HG03354 (cell line): Measurements from ENCODE around the gene NXF1.
"Not testable (repeated sequence)": the region's sequence is repeated elsewhere in the genome, so short reads cannot be mapped to it uniquely, and the experiment has no call there.

ENCODE experiments used
- ATAC-seq: cut with Tn5 transposase; IDR thresholded peaks from one replicate; pipeline ENCODE4 v1.9.1; 2021; ENCODE audit warnings: mild to moderate bottlenecking; ENCODE audit not compliant: unreplicated experiment, poor library complexity, severe bottlenecking

NXF1 gene

GRCh38 chr11:62835336-62835735 lies 30.1 kb upstream of the NXF1 start:
- ATAC-seq = no peak

- ATAC-seq = peak; percentile 15
These were observed 27.3 kb upstream of the NXF1 start, which contains the start of gene TEX54 for GRCh38 chr11:62832336-62833234. TEX54 (minus strand) TSS chr11:62832841.

DNA sequence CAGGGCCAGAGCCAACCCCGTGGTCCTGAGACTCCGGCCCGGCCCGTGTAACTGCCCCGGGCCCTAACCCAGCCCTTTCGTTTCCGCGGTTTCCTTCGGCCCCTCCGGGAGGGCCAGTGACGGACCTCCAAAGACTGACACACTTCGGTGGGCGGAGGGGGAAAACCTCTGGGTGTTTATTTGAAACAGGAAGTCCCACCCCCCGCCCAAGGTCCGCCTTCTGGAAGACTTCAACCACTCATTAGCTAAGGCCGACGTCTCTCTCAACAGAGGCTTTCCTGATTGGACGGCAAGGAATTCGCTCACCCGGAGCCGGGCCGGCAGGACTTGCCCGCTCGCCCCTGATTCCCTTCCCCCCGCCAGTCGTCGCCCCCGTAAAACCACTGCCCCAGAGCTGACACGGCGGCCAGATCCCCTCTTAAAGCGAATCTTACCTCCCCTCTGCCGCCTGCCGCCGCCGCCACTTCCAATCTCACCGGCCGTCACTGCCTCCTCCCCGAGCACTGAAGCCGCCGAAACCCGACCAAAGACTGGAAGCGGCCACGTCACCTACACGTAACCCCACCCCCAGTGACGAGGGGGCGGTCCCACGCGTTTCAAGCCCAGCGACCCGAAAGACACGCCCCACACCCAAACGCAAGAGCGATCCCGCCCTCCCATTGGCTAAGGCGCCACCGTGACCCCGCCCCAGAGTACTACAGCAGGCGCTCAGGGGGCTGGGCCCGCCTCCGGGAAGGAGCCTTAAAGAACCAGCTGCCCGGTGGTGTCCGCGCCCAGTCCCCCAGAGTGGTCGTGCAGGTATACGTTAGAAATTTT lies 26.5 kb upstream of the NXF1 start, which contains the start of gene STX5:
TSS of gene STX5 (minus strand) at position 532 of the 816 bp plus-strand sequence. CDS start 808 bp downstream, outside the sequence.
- ATAC-seq = peak; percentile 84

GRCh38 chr11:62830904-62831519 lies 25.8 kb upstream of the NXF1 start:
- no peak for ATAC-seq

DNA sequence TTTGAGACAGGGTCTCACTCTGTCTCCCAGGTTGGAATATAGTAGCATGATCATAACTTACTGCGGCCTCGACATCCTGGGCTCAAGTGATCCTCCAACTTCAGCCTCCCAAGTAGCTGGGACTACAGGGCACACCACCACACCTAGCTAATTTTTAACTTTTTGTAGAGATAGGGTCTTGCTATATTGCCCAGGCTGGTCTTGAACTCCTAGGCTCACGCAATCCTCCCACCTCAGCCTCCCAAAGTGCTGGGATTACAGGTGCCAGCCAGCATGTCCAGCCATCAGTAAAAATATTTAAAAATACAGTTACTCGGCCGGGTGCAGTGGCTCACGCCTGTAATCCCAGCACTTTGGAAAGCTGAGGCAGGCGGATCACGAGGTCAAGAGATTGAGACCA lies 22.9 kb upstream of the NXF1 start:
- ATAC-seq = not testable (repeated sequence)

DNA sequence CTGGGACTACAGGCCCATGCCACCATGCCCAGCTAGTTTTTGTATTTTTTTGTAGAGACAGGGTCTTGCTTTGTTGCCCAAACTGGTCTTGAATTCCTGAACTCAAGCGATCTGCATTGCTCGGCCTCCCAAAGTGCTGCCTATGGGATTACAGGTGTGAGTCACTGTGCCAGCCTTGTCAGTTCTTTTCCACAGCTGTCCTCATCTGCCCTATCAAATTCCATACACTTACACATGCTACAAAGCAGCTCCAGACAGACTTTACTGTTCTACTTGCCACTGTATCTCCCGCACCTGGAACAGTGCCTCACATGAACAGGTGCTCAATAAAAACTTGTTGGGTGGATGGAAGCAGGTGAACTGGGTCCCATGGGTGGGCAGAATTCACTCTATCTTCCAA lies 18.4 kb upstream of the NXF1 start:
- ATAC-seq = no peak

DNA sequence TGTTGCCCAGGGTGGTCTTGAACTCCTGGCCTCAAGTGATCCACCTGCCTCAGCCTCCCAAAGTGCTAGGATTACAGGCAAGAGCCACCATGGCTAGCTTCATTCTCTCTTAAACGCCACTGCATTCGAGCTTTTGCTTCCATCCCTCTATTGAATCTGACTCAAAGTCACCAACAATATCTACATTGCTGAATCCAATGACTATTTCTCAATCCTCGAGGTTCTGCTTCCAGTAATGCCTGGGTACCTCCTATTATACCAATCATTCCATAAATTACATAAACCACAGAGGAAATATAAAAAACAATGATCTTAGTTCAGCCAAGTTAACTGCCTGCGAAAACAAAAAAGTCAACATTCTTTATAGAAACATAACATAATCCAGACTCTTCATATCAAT lies 11.9 kb upstream of the NXF1 start:
- ATAC-seq = no peak

- ATAC-seq = no peak
These were observed 11.3 kb upstream of the NXF1 start for GRCh38 chr11:62816557-62816956.

- no peak for ATAC-seq
These were observed 6.4 kb upstream of the NXF1 start for GRCh38 chr11:62811659-62812058.

- ATAC-seq = no peak
These were observed 5.5 kb upstream of the NXF1 start for GRCh38 chr11:62810748-62811147.

GRCh38 chr11:62806611-62807121 lies 1.4 kb upstream of the NXF1 start:
- no peak for ATAC-seq

DNA sequence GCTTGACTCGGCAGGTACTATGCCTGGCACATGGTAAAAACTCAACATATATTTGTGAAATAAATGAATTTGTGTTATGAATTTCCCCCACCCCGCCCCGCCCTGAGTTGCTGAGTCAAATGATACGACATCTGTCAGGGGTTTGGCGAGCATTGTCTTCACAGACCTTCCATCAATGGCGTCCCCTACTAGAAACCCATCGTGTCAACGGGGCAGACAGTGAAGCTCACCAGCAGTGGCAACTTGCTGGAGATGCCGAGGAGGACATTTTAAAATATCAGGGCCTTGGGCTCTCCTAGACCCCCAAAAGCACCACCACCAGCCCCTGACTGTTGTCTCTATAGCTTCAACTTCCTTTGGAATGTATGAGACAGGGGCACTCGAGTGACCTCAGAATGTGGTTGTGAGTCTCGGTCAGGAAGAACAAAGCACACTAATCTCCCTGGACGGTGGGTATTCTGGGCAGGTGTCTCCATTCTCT lies 761 bp upstream of the NXF1 start:
- no peak for ATAC-seq

DNA sequence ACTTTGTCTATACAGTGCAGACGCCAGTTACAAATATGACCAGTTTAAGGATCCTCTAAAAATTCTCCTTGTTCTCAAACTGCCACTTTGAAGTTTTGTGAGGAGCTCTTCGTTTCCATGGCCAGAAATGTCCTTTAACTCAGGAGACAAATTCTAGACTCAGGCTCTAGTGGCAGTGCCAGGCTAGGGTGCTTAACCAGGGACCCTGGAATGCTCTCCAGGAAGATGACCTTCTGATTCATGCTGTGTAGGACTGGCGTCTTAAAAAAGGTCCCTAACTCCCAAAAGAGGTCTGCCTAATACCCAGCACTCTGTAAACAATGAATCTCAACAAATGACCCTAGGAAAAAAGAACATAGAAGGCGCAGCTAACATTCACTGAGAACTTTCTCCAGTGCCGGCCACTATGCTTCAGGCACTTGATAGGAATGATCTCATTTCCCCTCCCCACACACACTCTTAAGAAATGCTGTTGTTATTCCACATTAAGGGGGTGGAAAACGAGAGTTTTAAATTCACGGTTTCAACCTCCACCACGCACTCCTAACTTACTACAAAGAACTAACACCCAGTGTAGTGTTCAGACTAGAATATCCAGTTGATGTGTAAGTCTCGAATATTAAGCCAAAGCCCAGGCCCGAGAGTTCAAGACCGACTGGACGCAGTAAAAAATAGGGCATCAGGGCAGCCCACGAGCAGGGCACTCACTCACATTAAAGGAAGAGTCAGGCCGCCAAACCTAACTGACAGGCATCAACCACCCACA lies 747 bp downstream of the NXF1 start:
- peak; percentile 18 for ATAC-seq

- no peak for ATAC-seq
These were observed 4.2 kb downstream of the NXF1 start for GRCh38 chr11:62801071-62801470.

DNA sequence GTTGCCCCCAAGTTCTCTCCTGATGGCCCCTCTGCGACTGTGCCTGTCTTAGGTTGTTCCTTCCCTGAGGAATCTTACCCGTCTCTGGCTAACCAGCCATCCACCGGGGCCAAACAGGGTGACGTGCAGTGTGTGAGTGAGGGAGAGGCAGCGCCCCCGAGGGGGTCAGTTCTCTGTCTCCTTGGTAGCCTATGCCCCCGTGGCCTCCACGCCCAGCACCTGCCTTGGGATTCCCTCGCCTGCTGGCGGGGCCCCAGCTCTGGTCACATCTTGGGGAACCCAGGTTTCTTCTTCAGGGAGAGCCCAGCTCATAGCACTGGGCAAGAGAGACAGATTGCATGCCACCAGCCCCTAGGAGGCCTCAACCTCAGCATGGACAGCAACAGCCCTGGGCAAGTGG lies 5.8 kb downstream of the NXF1 start:
- ATAC-seq = no peak

DNA sequence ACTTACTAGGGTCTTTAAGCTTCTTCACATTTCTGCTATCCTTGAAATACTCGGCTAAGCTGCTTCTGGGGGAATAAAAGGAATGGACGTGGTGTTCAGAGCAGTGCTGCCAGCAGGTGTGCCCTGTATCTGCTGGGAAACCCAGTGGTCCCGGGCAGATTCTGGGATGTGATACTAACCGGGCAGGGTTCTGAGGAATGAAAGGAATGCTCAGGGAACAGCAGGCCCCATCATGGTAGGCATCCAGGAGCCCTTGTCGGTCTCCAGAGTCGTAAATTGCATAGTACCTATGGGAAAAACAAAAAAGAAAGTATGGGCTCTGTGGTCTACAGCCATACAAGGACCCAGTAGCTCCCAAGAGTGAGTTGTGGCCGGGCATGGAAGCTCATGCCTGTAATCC lies 9.0 kb downstream of the NXF1 start:
- ATAC-seq = no peak

DNA sequence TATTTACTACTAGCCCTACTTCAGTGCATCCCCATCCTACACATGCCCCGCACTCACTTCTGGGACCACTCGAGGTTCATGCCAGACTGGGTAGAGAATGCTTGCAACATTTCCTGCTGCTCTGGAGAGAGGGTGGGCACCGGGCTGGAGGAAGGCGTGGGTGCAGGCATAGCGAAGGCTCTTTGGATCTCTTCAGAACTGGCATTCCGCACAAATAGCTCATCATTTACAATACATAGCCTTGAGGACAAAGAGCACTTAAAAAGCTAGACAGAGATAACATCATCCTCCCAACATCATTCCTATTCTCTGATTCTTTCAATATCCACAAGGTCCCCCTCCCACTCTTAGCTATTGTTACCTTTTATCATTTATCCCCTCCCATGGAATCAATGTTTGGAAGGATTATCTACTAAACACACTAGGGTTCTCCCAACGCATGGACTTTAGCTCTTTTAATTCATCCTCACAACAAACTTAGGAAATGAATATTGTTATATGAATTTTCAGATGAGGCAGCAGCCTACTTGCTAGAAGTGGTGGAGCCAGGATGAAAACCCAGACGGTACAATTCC lies 11.0 kb downstream of the NXF1 start:
- no peak for ATAC-seq

DNA sequence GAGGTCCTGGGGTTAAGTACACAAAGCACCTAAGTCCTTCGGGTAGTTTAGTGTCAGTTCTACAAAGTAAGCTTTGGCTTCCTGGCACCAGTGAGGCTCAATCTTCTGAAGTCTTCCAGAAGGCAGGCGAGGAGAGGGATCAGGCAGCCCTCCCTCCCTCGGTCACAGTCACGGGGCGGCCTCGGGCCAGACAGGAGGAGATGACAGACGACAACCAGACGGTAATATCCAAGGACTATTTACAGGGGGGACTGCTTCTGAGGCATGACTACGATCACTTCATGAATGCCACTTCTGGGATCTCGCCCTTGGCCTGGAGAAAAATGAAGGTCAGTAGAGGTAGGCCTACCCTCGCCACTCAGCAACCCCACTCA lies 13.1 kb downstream of the NXF1 start:
- ATAC-seq = no peak
